Esophagus mucosa (tissue), 1 donor: ENCODE data around the gene MTA3. TPM values are rescaled to one million over a fixed set of nuclear protein-coding genes. Genes with fewer than 3 reads are reported as not detected.

Source experiments
- ATAC-seq: fragments of 200-7000 bp; cut with Tn5 transposase; one replicate; pipeline ENCODE4 v1.9.1; 2020
- total RNA-seq: library from RNA; stranded (reverse); gene quantifications from one replicate; pipeline ENCODE4 v1.2.4, GENCODE V29; 2023
- donor health status: DM: yes; HTN: yes; CAD: no.

The MTA3 gene
- total RNA-seq, 1 donor from 2014 or later: 44.4 TPM

DNA sequence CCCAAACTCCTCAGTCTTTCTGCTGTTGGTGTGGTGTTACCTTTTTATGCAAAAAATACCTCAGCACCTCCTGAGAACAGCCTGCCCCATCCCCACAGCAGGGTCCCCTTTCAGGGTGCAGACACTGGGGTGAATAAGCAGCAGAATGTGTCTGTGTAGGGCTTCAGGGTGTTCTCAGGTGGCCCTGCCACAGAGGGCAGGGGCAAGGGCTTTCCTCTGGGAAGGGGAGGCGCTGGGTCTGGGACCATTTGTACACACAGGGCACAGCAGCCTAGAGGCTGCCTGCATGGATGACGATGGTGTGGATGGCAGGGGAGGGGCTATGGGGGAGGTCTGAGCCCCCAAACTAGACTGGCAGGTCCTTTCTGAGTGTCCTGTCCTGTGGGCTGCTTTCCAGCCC is 221.3 kb downstream of the MTA3 start:
- no peak for ATAC-seq

DNA sequence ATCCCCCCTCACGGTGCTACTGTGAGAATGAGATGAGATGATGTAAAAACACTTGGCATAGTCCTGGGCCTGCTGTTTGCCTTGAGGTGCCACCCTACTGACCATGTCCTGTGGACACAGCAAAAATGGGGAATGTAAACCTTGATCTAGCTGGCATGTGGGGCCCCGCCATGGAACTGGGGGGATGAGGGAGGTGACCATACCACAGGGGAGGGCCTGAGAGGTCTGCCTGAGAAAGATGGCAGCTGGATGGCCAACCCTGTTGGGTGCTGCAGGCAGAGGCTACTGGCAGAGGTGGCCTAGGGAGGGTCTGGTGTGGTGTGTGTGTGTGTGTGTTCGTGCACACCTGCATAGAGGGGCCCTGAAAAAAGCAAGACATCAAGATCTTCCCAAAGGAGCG is 223.2 kb downstream of the MTA3 start:
- ATAC-seq: no peak

DNA sequence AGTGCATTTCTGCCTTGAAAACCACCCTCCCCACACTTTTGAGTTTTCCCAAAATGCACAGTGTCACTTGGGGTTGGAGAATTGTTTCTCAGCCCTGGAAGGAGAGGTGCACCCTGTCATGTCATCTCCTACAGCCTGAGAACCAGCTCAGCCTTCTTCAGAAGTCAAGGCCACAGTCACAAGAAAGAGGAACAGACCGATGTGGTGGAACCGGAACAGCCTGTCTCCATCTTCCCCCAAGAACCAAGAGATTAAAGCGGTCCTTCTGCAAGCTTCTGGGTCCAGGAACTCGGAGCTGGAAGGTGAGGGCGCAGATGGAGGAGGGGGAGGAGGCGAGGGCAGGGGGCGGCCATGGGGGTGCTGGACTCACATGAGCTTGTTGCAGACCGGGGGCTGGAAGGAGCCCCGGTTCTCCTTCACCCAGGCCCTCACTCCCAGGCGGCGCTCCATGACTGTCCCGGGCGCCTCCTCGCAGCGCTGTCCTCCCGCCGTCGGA is 223.7 kb downstream of the MTA3 start:
- peak; percentile 60 for ATAC-seq

DNA sequence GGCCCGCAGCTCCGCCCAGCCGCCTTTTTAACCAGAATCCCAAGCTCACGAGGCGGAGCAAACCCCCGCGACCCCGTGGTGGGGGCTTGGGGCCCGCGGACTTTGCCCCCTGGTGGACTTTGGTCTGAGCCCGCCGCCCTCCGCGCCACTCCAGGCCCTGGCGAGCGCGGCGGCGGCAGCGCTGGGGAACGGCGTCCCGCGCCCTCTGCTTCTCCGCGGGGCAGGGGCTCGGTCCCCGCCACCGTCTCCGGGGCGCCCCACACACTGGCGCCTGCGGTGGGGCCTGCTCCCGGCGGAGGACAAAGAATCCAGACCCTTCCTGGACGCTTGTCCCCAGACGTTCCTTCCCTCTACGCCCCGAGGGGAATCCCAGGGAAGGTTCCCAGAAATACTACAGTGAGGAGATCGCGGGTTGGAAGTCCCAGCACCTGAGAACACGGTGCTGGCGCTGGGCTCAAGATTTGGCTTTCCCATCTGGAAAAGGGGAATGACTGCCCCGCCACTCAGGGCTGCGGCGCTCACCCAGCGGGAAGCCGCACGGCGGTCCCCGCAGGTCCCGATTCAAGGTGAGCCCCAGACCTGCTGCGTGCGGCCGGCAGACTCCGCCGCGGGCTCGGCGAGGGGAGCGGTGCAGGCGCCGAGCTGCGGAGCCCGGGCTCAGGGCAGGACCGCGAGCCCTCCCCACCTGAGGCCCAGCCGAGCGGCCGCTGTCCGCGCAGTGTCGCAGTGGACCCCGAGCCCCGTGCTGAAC is 224.3 kb downstream of the MTA3 start, which contains the start of gene HAAO:
Gene HAAO, minus strand, starts transcription at position 1 of the 751 bp plus-strand sequence. CDS start 47 bp downstream, outside the sequence.
- peak; percentile 52 for ATAC-seq

DNA sequence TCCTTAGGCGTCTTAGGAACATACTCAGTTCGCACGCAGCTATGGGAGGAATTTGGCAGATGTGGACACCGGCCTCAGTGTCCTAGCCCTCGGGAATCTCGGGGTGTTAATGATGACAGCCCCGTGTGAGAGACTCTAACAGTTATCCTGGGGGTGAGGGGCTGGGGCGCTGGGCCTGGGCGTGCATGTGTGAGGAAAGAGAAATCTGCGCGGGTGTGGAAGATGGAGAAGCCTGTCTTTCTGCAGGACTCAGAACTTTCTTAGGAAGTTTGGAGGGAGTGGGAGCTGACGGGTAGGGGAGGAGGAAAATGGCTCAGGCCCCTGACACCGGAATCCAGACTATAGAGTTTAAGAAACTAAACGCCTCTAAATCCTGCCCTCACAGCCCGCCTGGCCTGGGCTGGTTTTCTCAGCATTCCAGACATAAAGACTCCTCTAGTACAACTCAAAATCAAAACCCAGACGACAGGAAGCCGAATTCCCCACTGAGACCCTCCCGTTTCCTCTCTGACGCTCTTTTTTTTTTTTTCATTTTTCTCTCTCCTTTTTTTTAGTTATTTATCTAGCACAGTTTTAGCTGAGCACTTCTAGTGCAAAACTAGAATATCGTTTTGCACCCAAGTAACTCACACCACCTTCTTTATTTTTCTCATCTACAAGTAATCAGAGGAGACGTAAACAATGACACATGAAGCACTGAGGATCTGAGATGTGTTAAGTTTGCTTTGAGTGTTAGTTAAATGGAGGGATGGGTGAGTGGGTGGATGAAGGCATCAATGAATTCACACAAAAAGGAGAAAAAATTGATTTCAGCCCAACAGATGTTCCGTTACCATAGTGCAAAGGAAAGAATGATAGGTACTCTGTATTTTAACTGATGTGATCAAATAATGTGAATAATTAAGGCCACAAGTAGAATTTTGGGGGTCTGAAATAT is 225.2 kb downstream of the MTA3 start:
- peak; percentile 3 for ATAC-seq

DNA sequence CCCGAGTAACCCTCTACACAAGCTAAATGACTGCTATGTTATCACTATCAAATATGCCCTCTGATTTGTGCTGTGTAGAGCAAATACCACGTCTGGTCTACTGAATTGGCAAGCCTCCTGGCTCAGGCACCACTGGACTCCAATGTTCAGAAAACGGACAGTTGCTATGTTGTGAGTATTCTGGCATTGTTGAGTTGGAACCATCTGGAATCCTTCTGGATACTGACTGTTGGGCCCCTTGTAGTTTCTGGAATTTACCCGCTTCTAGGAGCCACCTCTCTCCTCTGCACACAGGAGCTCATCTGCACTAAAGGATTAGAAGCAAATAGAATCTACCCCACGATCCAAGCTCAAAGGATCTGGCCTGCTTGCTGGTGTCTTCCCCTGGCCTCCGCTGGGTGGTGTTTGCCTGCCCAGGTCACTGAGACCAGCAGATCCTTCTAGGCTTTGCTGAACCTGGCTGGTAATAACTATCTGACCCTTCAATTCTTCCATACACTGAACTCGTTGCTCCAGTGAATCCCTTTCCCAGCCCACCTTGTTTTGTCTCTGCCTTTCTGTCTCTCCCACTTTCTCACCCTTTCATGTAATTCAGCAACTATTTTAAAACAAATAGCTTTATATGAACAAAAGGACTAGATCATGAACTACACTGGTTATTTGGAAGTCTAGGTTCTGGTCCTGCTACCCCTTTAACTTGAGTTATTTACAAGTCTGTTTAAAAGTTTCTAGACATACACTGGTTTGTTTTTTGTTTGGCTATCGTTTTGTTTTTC is 226.0 kb downstream of the MTA3 start:
- no peak for ATAC-seq

DNA sequence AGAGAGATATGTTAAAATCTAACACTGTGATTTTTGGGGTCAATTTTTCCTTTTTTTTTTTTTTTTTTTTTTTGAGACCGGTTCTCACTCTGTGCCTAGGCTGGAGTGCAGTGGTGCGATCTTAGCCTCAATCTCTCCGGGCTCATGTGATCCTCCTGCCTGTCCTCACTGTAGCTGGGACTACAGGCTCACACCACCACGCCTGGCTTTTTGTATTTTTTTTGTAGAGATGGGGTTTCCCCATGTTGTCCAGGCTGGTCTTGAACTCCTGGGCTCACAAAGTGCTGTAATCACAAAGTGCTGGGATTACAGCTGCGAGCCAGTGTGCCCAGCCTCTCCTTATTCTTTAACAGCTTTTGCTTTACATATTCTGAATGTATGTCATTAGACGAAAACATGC is 226.8 kb downstream of the MTA3 start:
- no peak for ATAC-seq

DNA sequence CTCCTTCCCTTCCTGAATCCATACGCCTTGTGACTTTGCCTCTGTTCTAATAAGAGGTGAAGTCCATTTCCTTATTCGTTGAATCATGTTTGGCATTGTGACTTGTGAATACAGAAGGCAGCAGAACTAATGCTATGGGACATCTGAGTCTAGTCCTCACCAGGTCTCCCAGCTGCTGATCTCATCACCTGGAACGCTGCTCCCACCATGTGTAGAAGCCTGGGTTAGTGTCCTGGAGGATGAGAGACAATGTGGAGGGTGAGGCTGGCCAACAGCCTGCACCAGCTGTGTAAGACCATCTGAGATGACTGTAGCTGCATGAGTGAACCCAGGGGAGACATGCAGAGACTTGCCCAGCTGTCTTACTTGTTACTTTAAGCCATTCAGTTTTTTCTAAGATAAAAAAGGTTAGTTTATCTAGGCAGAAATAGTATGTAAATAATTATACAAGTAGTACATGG is 227.4 kb downstream of the MTA3 start:
- peak; percentile 67 for ATAC-seq

DNA sequence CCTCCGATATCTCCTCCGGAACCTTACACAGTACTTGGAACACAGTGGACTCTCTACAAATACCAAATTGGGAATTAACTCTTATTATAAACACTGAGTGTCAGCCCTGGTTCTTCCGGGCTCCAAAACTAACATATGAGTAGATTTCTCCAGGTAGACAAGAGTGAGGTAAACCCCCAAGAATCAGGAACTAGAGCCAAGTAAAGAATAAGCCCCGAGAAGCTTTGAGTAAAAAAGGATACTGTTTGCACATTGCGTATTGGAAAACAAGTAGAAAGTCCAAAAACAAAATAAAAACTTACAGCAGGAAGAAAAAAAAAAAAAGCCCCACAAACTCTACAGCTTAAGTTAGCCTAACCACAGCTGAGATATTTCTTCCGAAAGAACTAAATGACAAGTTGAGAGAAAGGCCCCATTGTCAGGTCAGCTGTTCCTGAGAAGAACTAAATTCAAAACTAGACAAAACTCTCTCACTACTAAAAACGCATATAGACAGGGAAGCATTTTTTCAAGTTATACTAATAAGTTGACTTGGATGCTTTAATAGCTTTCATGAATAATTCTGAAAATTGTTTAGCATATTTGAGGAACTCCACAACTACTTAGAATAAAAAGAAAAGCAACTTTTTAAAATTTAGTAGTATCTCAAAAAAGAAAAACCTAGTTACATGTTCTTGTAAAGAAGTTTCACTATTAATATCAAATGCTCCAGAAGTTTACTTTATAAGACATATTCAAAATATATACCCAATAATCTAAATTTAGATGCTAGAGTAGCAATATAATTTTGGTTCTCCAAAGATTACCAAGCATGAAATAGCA is 228.2 kb downstream of the MTA3 start:
- no peak for ATAC-seq

DNA sequence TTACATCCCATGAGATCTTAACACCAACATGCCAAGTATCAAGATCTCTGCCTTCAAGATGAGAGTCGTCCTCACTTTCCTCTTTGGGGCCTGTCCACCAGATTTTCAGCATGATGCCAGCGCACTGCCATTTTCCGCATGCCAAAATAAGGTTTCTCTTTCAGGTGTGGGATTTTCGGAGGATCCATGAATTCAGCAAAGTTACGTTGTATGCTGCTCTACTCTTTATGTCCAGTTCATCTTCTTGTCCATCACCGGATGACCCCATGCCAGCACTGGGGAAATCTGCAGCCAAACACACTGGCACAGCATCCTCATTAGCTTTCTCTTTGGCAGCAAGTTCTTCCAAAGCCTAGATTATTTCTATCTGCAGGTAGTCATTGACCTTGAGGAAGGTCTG is 228.8 kb downstream of the MTA3 start:
- no peak for ATAC-seq

DNA sequence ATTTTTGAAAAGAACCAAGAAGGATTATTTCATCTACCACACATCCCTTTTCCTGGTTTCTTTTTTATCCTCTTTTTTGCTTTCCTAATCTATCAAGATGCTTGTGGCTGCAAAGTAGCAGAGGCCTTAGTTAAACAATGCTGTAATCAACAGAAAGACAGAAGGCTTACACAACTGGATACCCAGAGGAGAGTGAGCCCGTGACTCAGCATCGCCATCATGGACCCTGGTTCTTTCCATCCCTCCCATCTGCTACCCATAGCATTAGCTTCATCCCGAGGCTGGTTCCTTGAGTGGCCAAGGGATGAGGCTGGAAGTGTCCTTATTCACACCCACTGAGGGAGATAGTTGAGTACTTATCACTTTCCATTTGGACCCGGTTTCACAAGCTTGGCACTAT is 231.4 kb downstream of the MTA3 start:
- ATAC-seq: no peak

DNA sequence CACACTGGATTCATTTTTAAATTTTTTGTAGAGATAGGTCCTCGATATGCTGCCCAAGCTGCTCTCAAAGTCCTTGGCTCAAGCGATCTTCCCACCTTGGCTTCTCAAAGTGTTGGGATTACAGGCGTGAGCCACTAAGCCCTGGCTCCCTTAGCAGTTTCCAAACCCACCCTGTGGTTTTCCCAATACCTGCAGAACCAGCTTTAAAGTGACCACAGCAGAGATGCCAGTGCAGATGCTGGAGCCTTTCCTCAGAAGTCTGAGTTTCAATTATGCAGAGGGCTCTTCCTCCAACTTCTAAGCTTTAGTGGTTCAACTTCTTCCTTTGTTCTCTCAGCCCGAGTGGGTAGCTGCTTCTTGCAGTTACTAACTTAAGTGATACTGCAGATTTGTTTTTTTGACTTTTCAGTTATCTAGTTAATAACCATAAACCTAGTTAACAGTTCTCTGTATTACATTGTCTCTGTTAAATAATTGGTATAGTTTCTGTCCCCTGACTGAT is 232.1 kb downstream of the MTA3 start:
- ATAC-seq: no peak

DNA sequence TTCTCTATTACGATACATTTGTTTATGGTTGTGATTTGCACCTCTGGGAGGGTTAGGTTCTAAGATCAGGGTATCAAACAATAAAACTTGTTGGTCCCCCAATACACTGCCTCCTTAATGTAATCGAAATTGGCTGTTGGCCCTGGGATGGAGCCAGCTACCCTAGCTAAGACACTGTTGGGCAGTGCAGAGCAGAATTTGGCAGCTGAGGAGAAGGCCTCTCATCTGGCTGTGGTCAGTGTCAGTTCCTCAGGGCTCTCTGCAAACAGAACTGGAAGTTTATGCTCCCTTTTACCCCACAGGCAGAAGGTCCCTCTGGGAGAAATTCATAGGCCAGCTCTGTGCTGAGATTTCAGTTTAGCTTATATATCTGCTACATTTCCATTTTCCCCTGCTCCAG is 232.5 kb downstream of the MTA3 start:
- no peak for ATAC-seq

DNA sequence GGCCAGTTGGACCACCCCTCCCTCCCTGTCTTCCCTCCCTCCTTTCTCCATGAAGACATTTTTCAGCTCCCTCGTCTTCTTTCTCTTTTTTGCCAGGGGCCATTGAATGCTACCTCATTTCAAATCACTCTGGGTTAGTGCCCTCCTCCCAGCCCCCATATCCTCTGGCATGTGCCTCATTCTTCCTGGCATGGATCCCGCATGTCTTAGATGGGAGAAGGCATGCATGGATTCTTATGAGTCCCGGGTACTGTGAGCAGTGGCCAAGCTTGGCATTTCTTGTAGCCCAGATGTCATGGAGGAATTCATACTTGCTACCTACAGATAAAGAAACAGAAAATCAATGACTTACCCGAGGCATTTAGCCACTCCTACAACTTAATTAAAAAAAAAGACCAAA is 232.9 kb downstream of the MTA3 start:
- ATAC-seq: no peak

DNA sequence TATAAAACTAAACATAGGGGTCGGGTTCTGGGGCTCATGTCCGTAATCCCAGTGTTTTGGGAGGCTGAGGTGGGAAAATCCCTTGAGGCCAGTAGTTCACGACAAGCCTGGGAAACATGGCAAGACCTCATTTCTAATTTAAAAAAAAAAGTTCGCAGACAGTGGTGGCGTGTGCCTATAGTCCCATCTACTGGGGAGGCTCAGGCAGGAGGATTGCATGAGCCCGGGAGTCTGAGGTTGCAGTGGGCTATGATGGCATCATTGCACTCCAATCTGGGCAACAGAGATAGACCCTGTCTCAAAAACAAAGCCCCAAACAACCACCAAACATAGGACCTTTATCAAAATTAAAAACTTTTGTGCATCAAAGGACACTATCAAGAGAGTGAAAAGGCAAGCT is 233.7 kb downstream of the MTA3 start:
- no peak for ATAC-seq

DNA sequence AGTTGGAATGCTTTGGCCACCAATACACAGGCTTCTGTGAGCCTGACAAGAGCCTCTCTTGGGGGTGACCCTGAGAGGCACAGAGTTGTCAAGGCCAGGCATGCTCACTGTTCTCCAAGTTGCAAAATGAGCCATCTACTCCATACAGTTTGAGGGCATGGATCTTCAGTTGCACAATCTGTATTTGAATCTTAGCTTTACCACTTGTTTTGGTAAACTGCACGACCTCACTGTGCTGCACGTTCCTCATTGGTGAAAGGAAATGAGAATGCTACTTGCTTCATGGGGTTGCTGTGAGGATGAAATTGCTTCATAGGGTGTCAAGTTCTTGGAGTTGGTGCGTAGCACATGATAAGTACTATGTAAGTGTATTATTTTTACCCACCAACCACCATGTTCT is 235.9 kb downstream of the MTA3 start:
- no peak for ATAC-seq

DNA sequence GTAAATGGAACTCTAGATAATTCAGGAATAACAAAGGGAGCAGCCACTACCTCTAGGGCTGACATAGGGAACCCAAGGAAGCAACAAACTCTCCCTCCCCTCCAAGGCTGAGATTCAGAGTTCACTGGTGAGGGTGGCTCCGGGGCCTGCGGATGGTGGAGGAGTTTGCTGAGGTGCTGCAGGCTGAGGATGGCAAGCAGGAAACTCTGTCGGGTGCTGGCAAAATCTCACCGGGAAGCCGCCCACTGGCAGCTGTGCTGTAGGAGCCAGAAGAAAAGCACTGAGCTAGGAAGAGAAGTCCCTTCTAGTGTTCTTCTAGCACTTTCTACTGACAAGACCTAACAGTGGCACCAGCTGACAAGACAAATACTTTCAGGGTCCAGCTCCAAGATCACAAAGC is 236.5 kb downstream of the MTA3 start:
- no peak for ATAC-seq
